Coronary artery (tissue), 2 donors: ENCODE data around the gene EYA2.

Experiments
- DNase-seq: peaks from one replicate; pipeline ENCODE4 v3.0.0-alpha.2; 2017; ENCODE audit warnings: low spot score
- H3K27ac ChIP-seq, 2 donors: fragments of 200-600 bp; sonication (generic); one replicate each; pipeline ENCODE4 v1.5.1; 2016 to 2019
- H3K4me3 ChIP-seq: fragments of 200-600 bp; sonication (generic); 2 replicates; pipeline ENCODE4 v1.5.1; 2016; ENCODE audit warnings: mild to moderate bottlenecking, moderate library complexity
- CTCF ChIP-seq: fragments of 200-600 bp; sonication (generic); IDR thresholded peaks from one replicate; pipeline ENCODE4 v1.5.1; 2019; ENCODE audit warnings: antibody characterized with exemption

EYA2 gene

GRCh38 chr20:47027456-47027855 is 132.8 kb downstream of the EYA2 start:
- DNase-seq = no peak
- TF ChIP-seq CTCF = no peak
- H3K4me3 ChIP-seq = no peak overlapping the region
- H3K27ac ChIP-seq = no peak overlapping the region

GRCh38 chr20:47028487-47028886 is 133.8 kb downstream of the EYA2 start:
- no peak for TF ChIP-seq CTCF
- Histone ChIP-seq H3K4me3 (no peak overlapping the region), H3K27ac (no peak overlapping the region)
- no peak for DNase-seq

- no peak overlapping the region for H3K4me3 ChIP-seq
- no peak for DNase-seq
- H3K27ac ChIP-seq = no peak overlapping the region
- TF ChIP-seq CTCF = no peak
Measured at GRCh38 chr20:47029845-47030244, 135.2 kb downstream of the EYA2 start.

GRCh38 chr20:47030271-47030810 is 135.7 kb downstream of the EYA2 start:
- H3K27ac ChIP-seq = no peak overlapping the region
- no peak for DNase-seq
- no peak overlapping the region for H3K4me3 ChIP-seq
- TF ChIP-seq CTCF = no peak

GRCh38 chr20:47031004-47031403 is 136.4 kb downstream of the EYA2 start:
- no peak for TF ChIP-seq CTCF
- DNase-seq = no peak
- Histone ChIP-seq H3K4me3 (no peak overlapping the region), H3K27ac (no peak overlapping the region)

GRCh38 chr20:47031821-47032220 is 137.2 kb downstream of the EYA2 start:
- no peak for TF ChIP-seq CTCF

GRCh38 chr20:47032933-47033578 is 138.4 kb downstream of the EYA2 start:
- no peak for DNase-seq
- no peak overlapping the region for H3K27ac ChIP-seq
- no peak for TF ChIP-seq CTCF
- no peak overlapping the region for H3K4me3 ChIP-seq

More at GRCh38 chr20:47031821-47032220, 137.2 kb downstream of the EYA2 start:
- H3K4me3 ChIP-seq = no peak overlapping the region
- DNase-seq = no peak
- no peak overlapping the region for H3K27ac ChIP-seq
